IPS-20b (cell line): ENCODE measurements around the gene MECR.

Source experiments
- H3K27ac ChIP-seq: one replicate; pipeline ENCODE4 v1.5.1; 2013; ENCODE audit warnings: low read length
- H3K27me3 ChIP-seq: 2 replicates; pipeline ENCODE4 v1.6.1; 2013; ENCODE audit warnings: mild to moderate bottlenecking, low read length, inconsistent platforms; ENCODE audit not compliant: insufficient read depth
- H3K36me3 ChIP-seq: 2 replicates; pipeline ENCODE4 v1.6.1; 2013; ENCODE audit warnings: low read depth, mild to moderate bottlenecking, inconsistent platforms, low read length, moderate library complexity; ENCODE audit not compliant: insufficient read depth
- H3K4me1 ChIP-seq: 2 replicates; pipeline ENCODE4 v1.6.1; 2013; ENCODE audit warnings: mild to moderate bottlenecking, control low read depth, inconsistent platforms, low read length, moderate library complexity; ENCODE audit not compliant: insufficient read depth
- H3K4me3 ChIP-seq: 2 replicates; pipeline ENCODE4 v1.5.1; 2013; ENCODE audit warnings: mild to moderate bottlenecking, low read length, inconsistent platforms
- H3K9ac ChIP-seq: 2 replicates; pipeline ENCODE4 v1.6.1; 2013; ENCODE audit warnings: low read depth, mild to moderate bottlenecking, inconsistent platforms, low read length, moderate library complexity
- H3K9me3 ChIP-seq: 2 replicates; pipeline ENCODE4 v1.6.1; 2013; ENCODE audit warnings: mild to moderate bottlenecking, low read depth, low read length, inconsistent platforms; ENCODE audit not compliant: insufficient read depth

Gene MECR

DNA sequence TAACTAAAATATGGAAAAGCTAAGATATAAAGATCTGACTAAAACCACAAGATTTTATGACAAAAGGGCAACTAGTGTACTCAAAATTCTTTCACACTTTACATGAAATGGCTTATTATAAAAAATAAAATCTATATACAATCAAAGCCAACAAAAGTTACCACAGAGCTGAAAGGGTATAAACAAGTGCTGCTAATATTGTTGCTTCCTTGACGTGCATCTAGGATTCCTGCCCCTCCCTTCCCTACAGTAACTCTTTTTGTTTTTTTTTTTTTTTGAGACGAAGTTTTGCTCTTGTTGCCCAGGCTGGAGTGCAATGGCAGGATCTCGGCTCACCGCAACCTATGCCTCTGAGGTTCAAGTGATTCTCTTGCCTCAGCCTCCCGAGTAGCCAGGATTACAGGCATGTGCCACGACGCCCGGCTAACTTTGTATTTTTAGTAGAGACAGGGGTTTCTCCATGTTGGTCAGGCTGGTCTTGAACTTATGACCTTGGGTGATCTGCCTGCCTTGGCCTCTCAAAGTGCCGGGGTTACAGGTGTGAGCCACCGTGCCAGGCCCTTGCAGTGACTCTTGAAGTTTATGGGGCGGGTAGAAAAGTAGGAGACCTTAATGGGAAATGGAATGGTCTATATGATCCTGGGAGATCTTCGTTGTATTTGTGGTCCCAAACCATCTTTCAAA, 53.6 kb downstream of the MECR start:
- no peaks in the 10 kb centered on the region for H3K27me3 ChIP-seq
- peaks cover 3% of the 10 kb centered on the region; the same call in 1 of the 2 replicates for H3K4me1 ChIP-seq
- H3K9ac ChIP-seq, result no peak overlapping the region
- peaks cover 32% of the 10 kb centered on the region; the same call in 1 of the 2 replicates for H3K36me3 ChIP-seq
- H3K4me3 ChIP-seq, result no peak overlapping the region
- no peaks in the 10 kb centered on the region for H3K9me3 ChIP-seq
- H3K27ac ChIP-seq, result no peak overlapping the region

GRCh38 chr1:29176576-29176975, 54.2 kb downstream of the MECR start:
- peaks cover 35% of the 10 kb centered on the region for H3K36me3 ChIP-seq
- no peak overlapping the region for H3K4me3 ChIP-seq
- H3K9me3 ChIP-seq, result no peaks in the 10 kb centered on the region
- H3K9ac ChIP-seq, result no peak overlapping the region
- no peak overlapping the region for H3K27ac ChIP-seq
- H3K4me1 ChIP-seq, result peaks cover 6% of the 10 kb centered on the region
- H3K27me3 ChIP-seq, result no peaks in the 10 kb centered on the region

GRCh38 chr1:29172415-29172939, 58.3 kb downstream of the MECR start:
- no peaks in the 10 kb centered on the region for H3K27me3 ChIP-seq
- no peak overlapping the region for H3K9ac ChIP-seq
- H3K9me3 ChIP-seq, result no peaks in the 10 kb centered on the region
- no peak overlapping the region for H3K4me3 ChIP-seq
- H3K36me3 ChIP-seq, result peaks cover 54% of the 10 kb centered on the region
- peaks cover 19% of the 10 kb centered on the region for H3K4me1 ChIP-seq
- H3K27ac ChIP-seq, result no peak overlapping the region

GRCh38 chr1:29171521-29171920, 59.2 kb downstream of the MECR start:
- no peak overlapping the region for H3K4me3 ChIP-seq
- H3K9ac ChIP-seq, result no peak overlapping the region; the same call in 1 of the 2 replicates
- H3K36me3 ChIP-seq, result peaks cover 59% of the 10 kb centered on the region
- H3K27ac ChIP-seq, result no peak overlapping the region
- H3K4me1 ChIP-seq, result peaks cover 26% of the 10 kb centered on the region
- no peaks in the 10 kb centered on the region for H3K9me3 ChIP-seq
- no peaks in the 10 kb centered on the region for H3K27me3 ChIP-seq

- H3K4me3 ChIP-seq, result no peak overlapping the region
- peak overlapping the region; percentile 0; the same call in 1 of the 2 replicates for H3K9ac ChIP-seq
- H3K4me1 ChIP-seq, result peaks cover 30% of the 10 kb centered on the region
- peaks cover 59% of the 10 kb centered on the region for H3K36me3 ChIP-seq
- H3K27ac ChIP-seq, result no peak overlapping the region
- H3K27me3 ChIP-seq, result no peaks in the 10 kb centered on the region
- no peaks in the 10 kb centered on the region for H3K9me3 ChIP-seq
Observed at GRCh38 chr1:29171089-29171488, 59.6 kb downstream of the MECR start.

- Histone ChIP-seq H3K9me3 (no peaks in the 10 kb centered on the region), H3K4me3 (no peak overlapping the region), H3K27ac (no peak overlapping the region), H3K36me3 (peaks cover 68% of the 10 kb centered on the region), H3K27me3 (no peaks in the 10 kb centered on the region), H3K4me1 (peaks cover 41% of the 10 kb centered on the region), H3K9ac (no peak overlapping the region)
Observed at GRCh38 chr1:29169976-29170375, 60.8 kb downstream of the MECR start.

- peaks cover 58% of the 10 kb centered on the region for H3K4me1 ChIP-seq
- H3K9me3 ChIP-seq, result no peaks in the 10 kb centered on the region
- H3K9ac ChIP-seq, result no peak overlapping the region
- H3K36me3 ChIP-seq, result peaks cover 73% of the 10 kb centered on the region
- H3K4me3 ChIP-seq, result no peak overlapping the region
- H3K27me3 ChIP-seq, result no peaks in the 10 kb centered on the region
- H3K27ac ChIP-seq, result no peak overlapping the region
Observed at GRCh38 chr1:29167904-29168303, 62.8 kb downstream of the MECR start.

DNA sequence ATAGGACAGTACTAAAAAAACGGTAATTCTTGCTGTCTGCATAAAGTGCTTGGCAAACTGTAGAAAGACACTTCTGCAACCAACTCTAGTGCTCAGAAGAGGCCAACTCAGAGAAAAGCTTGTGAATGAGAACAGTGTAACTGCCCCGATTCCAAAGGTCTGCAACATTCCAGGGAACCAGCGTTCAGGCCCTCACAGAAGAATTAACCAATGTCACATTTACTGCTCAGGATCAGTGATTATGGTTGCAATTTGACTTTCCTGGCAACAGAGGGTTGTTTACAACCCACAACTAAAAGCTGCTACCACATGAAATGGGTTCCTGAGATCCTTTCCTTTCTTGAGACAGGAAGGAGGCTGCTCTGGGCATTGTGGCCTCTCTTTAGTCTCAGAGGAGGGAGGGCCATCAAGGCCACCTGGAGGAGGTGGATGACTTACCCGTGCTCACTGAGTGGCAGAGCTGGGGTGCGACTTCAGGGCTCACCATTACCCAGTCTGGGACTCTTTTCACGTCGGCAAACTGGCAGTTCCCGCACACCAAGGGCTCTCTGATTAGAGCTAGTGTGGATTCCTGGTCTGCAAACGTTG, 64.3 kb downstream of the MECR start:
- Histone ChIP-seq H3K9me3 (no peaks in the 10 kb centered on the region), H3K4me3 (no peak overlapping the region), H3K4me1 (peaks cover 61% of the 10 kb centered on the region), H3K27me3 (no peaks in the 10 kb centered on the region), H3K36me3 (peaks cover 75% of the 10 kb centered on the region), H3K9ac (peak overlapping the region; percentile 1; the same call in 1 of the 2 replicates), H3K27ac (no peak overlapping the region)

- Histone ChIP-seq H3K27ac (peak overlapping the region; percentile 34), H3K27me3 (no peaks in the 10 kb centered on the region), H3K4me1 (peaks cover 51% of the 10 kb centered on the region), H3K9ac (peak overlapping the region; percentile 60), H3K9me3 (no peaks in the 10 kb centered on the region), H3K4me3 (peak overlapping the region; percentile 40; the same call in 1 of the 2 replicates), H3K36me3 (peaks cover 77% of the 10 kb centered on the region)
Observed at GRCh38 chr1:29164588-29164987, 66.1 kb downstream of the MECR start.

GRCh38 chr1:29162476-29163138, 68.1 kb downstream of the MECR start:
- no peak overlapping the region for H3K4me3 ChIP-seq
- H3K36me3 ChIP-seq, result peaks cover 78% of the 10 kb centered on the region
- H3K9ac ChIP-seq, result no peak overlapping the region; the same call in 1 of the 2 replicates
- no peaks in the 10 kb centered on the region for H3K9me3 ChIP-seq
- H3K27me3 ChIP-seq, result no peaks in the 10 kb centered on the region
- H3K27ac ChIP-seq, result no peak overlapping the region
- peaks cover 54% of the 10 kb centered on the region for H3K4me1 ChIP-seq

- Histone ChIP-seq H3K4me3 (no peak overlapping the region), H3K9ac (no peak overlapping the region), H3K9me3 (no peaks in the 10 kb centered on the region), H3K27me3 (no peaks in the 10 kb centered on the region), H3K27ac (no peak overlapping the region), H3K4me1 (peaks cover 52% of the 10 kb centered on the region), H3K36me3 (peaks cover 78% of the 10 kb centered on the region)
Observed at GRCh38 chr1:29162025-29162424, 68.7 kb downstream of the MECR start.
